ACHN (cell line): ENCODE measurements around the gene PTGES3.
"Not testable (repeated sequence)": the region's sequence is repeated elsewhere in the genome, so short reads cannot be mapped to it uniquely, and the experiment has no call there.

Experiments
- DNase-seq: peaks from one replicate; pipeline ENCODE4 v3.0.0-alpha.2; 2015
- in situ Hi-C: cut with HindIII; loops from 2 replicates; pipeline ENCODE4 v1.10.0; 2017; ENCODE audit warnings: low sequenced_read_pairs, low pct_ligation_motif_present, low pct_unique_long_range_greater_than_20kb

Gene PTGES3

DNA sequence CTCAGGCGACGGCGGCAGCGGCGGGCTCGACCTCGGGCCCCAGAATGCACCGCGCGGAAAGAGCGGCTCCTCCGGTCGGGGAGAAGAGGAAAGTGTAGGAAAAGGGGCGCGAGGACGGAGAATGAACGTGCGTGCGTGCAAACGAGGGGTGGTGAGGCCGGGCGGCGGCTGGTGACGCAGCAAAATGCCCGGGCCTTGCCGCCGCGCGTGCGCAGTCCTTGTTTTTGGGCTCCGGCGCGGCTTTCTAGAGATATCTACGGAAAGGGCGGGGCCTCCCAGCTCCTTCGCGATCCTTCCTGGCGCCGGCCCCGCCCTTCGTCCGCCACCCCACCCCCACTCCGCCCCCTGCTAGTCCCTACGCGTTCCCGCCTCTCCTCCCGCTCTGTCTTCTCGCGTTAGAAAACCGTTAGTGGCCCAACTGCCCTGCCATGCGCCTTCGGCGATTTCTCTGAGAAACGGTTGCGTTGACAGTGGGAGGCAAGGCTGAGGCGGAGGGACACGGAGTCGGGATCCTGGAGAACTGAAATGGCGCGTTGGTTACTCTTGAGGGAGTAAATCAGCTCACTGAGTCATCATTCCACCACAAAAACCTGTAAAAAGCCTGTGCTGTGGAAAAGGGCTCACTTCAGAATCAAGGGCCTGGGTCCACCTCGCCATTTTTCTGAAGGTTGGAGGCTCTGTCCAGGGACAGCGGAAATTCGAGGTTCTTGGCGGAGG, at the start of gene PTGES3:
PTGES3 (minus strand) TSS at position 156 of the 717 bp plus-strand sequence. CDS start 285 bp downstream, outside the sequence.
- DNase-seq: peak; percentile 100
- in situ Hi-C loops: no loop called here

DNA sequence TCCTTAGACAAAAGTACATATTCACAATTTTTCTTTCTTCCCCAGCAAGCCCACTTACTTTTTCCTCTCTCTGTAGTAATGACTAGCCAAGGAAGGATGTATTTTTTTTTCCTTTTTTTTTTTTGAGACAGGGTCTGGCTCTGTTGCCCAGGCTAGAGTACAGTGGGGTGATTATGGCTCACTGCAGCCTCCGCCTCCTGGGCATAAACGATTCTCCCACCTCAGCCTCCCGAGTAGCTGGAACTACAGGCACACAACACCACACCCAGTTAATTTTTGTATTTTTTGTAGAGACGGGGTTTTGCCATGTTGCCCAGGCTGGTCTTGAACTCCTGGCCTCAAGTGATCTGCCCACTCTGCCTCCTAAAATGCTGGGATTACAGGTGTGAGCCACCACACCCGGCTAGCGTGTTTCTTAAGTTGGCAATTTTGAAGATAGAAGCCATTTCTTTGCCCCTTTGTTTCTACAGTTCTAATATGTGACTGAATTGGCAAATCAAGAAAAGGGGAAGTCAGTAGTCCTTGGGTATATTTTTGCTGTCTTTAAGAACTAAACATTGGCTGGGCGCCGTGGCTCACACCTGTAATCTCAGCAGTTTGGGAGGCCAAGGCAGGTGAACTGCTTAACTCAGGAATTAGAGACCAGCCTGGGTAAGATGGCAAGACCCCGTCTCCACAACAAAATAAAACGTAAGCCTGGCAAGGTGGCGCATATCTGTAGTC, 40.2 kb upstream of the PTGES3 start:
- DNase-seq: no peak
- in situ Hi-C loops: no loop called here

GRCh38 chr12:56726196-56726675, 38.2 kb upstream of the PTGES3 start:
- DNase-seq, in situ Hi-C loops: not testable (repeated sequence)

GRCh38 chr12:56725723-56726102, 37.6 kb upstream of the PTGES3 start:
- DNase-seq: no peak
- in situ Hi-C loops: no loop called here

- in situ Hi-C loops: no loop called here
- DNase-seq: peak; percentile 100
Observed at GRCh38 chr12:56724972-56725722, 37.1 kb upstream of the PTGES3 start, which contains the start of gene NACA. NACA (minus strand) TSS chr12:56725299; CDS start chr12:56724521, 778 bp downstream.

DNA sequence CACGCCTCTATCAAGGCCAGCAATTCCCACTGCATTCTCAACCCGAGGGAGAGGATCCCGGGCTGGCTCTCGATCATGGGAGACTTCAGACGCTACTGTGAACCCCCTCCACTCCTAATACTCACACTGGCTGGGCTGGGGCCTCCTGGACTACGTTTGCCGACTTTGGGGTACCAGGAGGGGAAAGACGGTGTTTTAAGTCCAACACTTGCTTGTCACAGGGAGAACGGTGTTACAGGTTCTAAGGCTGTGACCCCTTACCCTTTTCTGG, 36.6 kb upstream of the PTGES3 start:
- in situ Hi-C loops: no loop called here
- peak; percentile 24 for DNase-seq

DNA sequence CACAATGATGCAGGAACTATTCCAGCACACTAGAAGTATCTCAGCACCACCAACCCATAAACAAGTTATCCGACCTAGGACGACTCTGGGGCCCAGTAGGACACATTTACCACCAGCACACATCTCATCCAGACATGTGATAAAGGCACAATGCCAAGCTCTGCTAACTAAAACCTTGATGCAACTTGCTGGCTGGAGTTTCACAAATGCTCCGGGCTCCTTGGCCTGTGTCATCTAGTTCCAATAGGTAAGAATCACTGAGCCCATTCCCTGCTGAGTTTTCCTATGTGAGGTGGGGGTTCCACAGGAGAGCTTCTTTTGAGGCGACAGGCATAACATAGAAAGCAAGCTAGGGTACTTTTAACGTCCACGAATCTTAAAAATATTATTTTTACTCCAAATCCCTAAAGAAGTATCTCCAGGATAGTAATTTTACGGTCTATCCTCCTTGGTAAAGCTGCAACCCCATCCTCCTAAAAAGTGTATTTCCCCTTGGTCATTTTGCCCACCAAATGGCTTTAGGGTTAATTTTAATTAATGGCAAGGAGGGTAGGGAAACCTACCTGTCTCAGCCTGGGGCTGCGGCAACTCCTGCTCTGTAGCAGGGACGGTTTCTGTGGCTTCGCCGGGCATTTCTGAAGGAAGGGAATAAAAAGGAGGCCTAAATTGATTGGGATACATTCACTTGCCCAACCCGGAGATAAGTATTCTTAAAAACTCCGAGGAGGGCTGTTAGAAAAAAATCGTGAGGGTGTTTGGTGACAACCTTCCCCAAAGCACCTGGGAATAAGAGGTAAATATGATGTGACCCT, 36.0 kb upstream of the PTGES3 start:
- peak; percentile 57 for DNase-seq
- in situ Hi-C loops: no loop called here

- DNase-seq: no peak
- in situ Hi-C loops: no loop called here
Observed at GRCh38 chr12:56723352-56723751, 35.3 kb upstream of the PTGES3 start.

DNA sequence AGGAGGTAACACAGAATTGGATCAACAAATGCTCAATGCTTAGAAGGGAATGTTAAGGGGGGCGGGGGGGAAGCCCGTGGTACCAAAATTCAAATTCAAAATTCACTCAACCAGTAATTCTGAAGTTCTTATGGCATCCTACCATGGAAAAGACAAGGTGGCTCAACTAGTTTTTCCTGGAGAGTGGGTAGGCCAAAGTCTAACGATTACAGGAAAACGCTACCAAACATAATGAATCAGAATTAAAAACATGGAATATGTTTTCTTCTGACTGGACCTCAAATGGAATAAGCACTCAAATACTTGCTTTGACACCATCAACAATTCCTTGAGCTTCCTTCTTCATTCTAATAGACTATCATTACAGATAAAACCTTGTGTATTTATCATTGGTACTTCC, 34.7 kb upstream of the PTGES3 start:
- no peak for DNase-seq
- in situ Hi-C loops: no loop called here

DNA sequence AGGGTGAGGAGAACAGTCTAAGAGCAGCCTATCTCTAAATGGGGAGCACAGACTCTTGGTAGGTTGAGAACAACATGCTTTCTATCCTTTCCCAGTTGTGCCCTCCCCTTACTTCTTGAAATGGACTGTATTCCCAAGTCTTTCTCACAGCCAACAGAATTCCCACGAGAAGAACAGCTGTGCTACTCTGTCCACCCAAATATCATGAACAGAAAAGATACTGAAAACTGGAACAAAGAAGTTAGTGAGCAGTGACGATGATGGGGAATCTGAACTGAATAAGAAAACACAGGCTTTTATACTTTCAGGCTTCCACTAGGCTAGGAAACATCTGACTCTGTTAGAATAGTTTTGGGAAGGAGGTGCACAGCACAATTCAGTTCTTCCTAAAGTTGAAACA, 33.6 kb upstream of the PTGES3 start:
- DNase-seq: no peak
- in situ Hi-C loops: no loop called here

DNA sequence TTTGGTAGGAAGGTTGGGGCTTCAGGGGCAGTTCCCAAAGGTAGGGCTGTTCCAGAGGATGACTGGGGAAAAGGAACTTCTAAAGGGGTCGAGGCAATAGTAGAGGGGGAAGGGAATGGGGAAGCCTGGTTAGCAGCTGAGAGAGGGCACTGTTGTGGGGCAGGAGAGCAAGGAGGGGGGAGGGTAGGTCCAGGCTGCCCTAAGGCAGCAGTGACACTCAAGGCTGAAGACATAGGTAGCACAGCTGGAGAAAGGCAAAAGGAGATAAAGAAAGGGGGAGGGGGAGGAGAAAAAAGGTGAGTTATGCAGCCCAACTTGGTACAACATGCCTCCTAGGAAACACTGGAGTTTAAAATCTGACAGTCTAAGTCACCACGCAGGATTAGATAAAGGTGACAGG, 33.1 kb upstream of the PTGES3 start:
- in situ Hi-C loops: no loop called here
- DNase-seq: no peak

GRCh38 chr12:56720731-56721151, 32.7 kb upstream of the PTGES3 start:
- DNase-seq: no peak
- in situ Hi-C loops: no loop called here

GRCh38 chr12:56719056-56719455, 31.0 kb upstream of the PTGES3 start:
- in situ Hi-C loops: no loop called here

DNA sequence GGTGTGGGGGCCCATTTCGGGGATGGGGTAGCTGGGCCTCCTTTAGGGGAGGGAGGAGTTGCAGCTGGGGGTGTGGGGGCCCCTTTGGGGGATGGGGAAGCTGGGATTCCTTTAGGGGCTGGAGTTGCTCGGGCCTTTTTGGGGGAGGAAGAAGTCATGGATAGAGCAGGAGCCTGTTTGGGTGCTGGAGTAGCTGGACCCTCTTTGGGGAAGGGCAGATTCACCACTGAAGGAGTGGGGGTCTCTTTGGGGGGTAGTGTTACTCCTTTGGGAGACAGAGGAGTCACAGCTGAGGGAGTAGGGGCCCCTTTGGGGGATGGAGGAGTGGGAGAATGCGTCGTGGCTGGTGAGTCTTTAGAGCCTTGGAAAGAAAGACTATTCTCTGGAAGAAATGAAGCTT, 30.6 kb upstream of the PTGES3 start:
- no peak for DNase-seq
- in situ Hi-C loops: no loop called here

More at GRCh38 chr12:56719056-56719455, 31.0 kb upstream of the PTGES3 start:
- DNase-seq: no peak

- no peak for DNase-seq
- in situ Hi-C loops: no loop called here
Observed at GRCh38 chr12:56718149-56718548, 30.1 kb upstream of the PTGES3 start.

GRCh38 chr12:56716933-56717880, 29.1 kb upstream of the PTGES3 start:
- in situ Hi-C loops: no loop called here
- no peak for DNase-seq

DNA sequence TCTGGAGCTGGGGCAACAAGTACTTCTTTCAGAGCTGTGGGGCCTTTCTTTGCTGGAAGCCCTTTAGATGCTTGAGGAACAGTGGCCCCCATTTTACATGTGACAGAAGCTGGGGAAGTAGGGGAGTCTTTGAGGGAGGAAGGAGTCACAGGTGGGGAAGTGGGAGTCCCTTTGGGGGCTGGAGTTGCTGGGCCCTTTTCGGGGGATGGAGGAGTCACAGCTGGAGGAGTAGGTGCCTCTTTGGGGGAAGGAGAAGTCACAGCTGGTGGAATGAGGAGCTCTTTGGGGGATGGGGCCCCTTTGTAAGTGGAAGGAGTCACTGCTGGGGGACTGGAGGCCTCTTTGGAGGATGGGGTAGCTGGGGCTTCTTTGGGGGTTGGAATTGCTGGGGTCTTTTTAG, 28.4 kb upstream of the PTGES3 start:
- DNase-seq: no peak
- in situ Hi-C loops: no loop called here

DNA sequence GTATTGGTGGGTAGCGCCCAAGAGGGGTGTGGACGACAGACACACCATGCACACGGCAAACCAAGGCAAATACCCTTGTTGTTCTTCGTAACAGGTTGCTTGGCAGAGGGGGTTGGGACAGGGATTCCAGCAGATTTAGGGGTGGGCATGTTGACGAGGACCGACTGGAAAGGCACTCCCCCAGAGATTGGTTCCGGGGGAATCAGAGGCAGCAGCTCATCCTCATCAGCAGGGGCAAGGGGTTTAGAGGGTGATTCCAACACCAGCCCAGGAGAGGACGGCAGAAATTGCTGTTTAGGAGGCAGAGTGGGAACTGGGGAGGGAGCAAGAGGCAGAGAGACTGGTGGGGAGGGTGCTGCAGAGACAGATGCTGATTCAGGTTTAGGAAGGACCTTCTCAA, 27.7 kb upstream of the PTGES3 start:
- in situ Hi-C loops: no loop called here
- no peak for DNase-seq
